Muscle layer of colon (tissue), 2 donors: ENCODE data around the gene BRSK2.
A peak's percentile ranks its signal among the peaks of the same experiment; 100 is the strongest.
"Not testable (repeated sequence)": the region's sequence is repeated elsewhere in the genome, so short reads cannot be mapped to it uniquely, and the experiment has no call there.

Experiments
- H3K27ac ChIP-seq: one replicate; pipeline ENCODE4 v1.7.0; 2013; ENCODE audit warnings: low read depth, mild to moderate bottlenecking, low read length, moderate library complexity
- H3K27me3 ChIP-seq, 2 donors: one replicate each; pipeline ENCODE4 v1.7.0; 2013; ENCODE audit warnings: low read length in 2 of 2, mild to moderate bottlenecking in 2 of 2; ENCODE audit not compliant: insufficient read depth in 2 of 2, control insufficient read depth in 1 of 2
- H3K36me3 ChIP-seq: one replicate; pipeline ENCODE4 v1.7.0; 2013; ENCODE audit warnings: mild to moderate bottlenecking, low read length; ENCODE audit not compliant: insufficient read depth
- H3K4me1 ChIP-seq: one replicate; pipeline ENCODE4 v1.7.0; 2013; ENCODE audit warnings: mild to moderate bottlenecking, low read length; ENCODE audit not compliant: insufficient read depth
- H3K4me3 ChIP-seq, 2 donors: one replicate each; pipeline ENCODE4 v1.7.0; 2013; ENCODE audit warnings: low read length in 2 of 2, low read depth in 1 of 2, mild to moderate bottlenecking in 1 of 2, moderate library complexity in 1 of 2
- H3K9ac ChIP-seq: one replicate; pipeline ENCODE4 v1.7.0; 2013; ENCODE audit warnings: low read length
- H3K9me3 ChIP-seq: one replicate; pipeline ENCODE4 v1.7.0; 2013; ENCODE audit warnings: mild to moderate bottlenecking, low read length
- donor health status: abdominal sarcoma.
- donor health status: Adenocarcinoma of cecum.

Gene BRSK2

DNA sequence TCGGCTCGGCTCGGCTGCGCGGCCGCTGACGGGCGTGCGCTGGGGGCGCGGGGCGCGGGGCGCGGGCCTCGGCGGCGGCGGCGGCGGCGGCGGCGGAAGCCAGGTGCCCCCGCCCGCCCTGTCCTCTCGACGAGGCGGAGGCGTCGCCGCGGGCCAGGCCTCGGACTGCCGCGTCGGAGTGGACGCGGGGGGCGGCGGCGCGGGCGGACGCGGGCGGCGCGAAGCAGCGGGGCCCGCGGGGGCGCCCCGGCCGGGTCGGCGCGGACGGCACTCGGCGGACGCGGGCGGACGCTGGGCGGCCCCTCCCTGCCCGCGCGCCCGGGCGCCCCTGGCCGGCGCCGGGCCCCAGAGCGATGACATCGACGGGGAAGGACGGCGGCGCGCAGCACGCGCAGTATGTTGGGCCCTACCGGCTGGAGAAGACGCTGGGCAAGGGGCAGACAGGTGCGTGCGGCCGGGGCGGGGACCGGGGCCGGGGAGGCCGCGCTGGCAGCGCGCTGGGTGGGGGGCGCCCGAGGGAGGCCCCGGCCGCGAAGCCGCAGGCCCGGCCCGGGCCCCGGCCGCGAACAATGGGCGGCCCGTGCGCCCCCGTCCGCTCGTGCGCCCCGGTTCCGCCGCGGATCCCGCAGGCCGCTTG lies at the start of gene BRSK2:
Gene BRSK2 (plus strand): TSS at position 3 of the 637 bp plus-strand sequence. CDS start 351 bp downstream, at position 354.
- Histone ChIP-seq H3K9ac (no peak within 1 kb of the TSS), H3K9me3 (no peaks in the 10 kb centered on the region), H3K4me1 (peaks cover 8% of the 10 kb centered on the region), H3K36me3 (no peaks in the 10 kb centered on the region), H3K4me3 (peak within 1 kb of the TSS; percentile 50 to 80), H3K27ac (peak within 1 kb of the TSS; percentile 49), H3K27me3 (peaks cover 6 to 45% of the 10 kb centered on the region in 2 donors)

DNA sequence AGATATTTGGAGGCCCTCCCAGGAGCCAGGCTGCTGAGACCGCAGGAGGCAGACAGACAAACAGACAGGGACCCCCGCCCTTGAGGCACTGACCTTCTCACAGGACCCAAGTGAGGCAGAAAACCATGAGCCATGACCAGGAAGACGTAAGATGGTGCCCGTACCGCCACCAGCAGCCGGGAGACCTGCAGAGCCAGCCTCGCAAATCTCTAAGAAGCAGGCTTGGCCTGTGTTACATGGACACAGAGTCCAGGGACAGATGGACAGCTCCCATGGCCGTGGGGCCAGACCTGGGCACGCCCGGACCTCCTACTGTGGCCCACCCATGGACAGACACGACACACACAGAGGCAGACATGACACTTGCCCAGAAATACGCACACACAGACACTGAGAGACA lies 49.6 kb upstream of the BRSK2 start:
- no peak overlapping the region for H3K27ac ChIP-seq
- no peak overlapping the region for H3K9ac ChIP-seq
- no peaks in the 10 kb centered on the region for H3K36me3 ChIP-seq
- no peaks in the 10 kb centered on the region for H3K27me3 ChIP-seq
- peaks cover 9% of the 10 kb centered on the region for H3K4me1 ChIP-seq
- H3K9me3 ChIP-seq: no peaks in the 10 kb centered on the region
- no peak overlapping the region for H3K4me3 ChIP-seq

- not testable (repeated sequence) for H3K27ac ChIP-seq, H3K27me3 ChIP-seq, H3K4me3 ChIP-seq, H3K9ac ChIP-seq, H3K9me3 ChIP-seq, H3K36me3 ChIP-seq, H3K4me1 ChIP-seq
These were observed 48.5 kb upstream of the BRSK2 start for GRCh38 chr11:1341226-1341625.

- no peaks in the 10 kb centered on the region for H3K9me3 ChIP-seq
- no peak overlapping the region for H3K9ac ChIP-seq
- H3K27ac ChIP-seq: no peak overlapping the region
- no peak overlapping the region for H3K4me3 ChIP-seq
- H3K4me1 ChIP-seq: no peaks in the 10 kb centered on the region
- H3K27me3 ChIP-seq: no peaks in the 10 kb centered on the region
- H3K36me3 ChIP-seq: no peaks in the 10 kb centered on the region
These were observed 47.7 kb upstream of the BRSK2 start for GRCh38 chr11:1341928-1342524.

GRCh38 chr11:1342946-1343345 lies 46.8 kb upstream of the BRSK2 start:
- H3K9ac ChIP-seq: no peak overlapping the region
- no peaks in the 10 kb centered on the region for H3K27me3 ChIP-seq
- H3K4me3 ChIP-seq: no peak overlapping the region
- H3K4me1 ChIP-seq: no peaks in the 10 kb centered on the region
- H3K27ac ChIP-seq: no peak overlapping the region
- no peaks in the 10 kb centered on the region for H3K36me3 ChIP-seq
- no peaks in the 10 kb centered on the region for H3K9me3 ChIP-seq

DNA sequence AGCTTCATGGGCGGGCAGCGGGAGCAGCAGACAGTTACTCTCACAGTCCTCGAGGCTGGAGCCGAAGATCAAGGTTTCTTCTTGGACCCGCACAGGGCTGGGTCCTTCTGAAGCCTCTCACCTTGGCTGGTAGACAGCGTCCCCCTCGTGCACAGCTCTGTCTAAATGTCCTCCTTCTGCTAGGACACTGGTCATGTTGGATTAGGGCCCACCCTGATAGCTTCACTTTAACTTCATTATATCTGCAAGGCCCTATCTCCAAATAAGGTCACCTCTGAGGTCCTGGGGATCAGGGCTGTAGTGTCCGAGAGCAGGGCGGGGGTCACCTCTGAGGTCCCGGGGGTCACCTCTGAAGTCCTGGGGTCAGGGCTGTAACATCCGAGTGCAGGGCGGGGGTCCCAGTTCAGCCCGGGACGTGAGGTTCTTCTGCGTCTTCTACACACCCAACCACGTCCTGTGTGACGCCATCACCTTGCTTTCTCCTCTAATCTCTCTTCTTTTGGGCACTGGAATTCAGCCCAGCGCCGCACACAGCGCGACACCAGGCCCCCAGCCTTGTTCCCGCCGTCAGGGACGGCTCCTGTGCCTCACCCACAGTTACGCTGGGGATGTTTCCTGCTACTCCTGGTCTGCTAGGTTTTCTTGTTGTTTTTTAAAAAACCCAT lies 46.2 kb upstream of the BRSK2 start:
- H3K4me3 ChIP-seq: no peak overlapping the region
- no peaks in the 10 kb centered on the region for H3K4me1 ChIP-seq
- H3K27me3 ChIP-seq: no peaks in the 10 kb centered on the region
- H3K9me3 ChIP-seq: no peaks in the 10 kb centered on the region
- H3K9ac ChIP-seq: no peak overlapping the region
- no peak overlapping the region for H3K27ac ChIP-seq
- H3K36me3 ChIP-seq: no peaks in the 10 kb centered on the region

DNA sequence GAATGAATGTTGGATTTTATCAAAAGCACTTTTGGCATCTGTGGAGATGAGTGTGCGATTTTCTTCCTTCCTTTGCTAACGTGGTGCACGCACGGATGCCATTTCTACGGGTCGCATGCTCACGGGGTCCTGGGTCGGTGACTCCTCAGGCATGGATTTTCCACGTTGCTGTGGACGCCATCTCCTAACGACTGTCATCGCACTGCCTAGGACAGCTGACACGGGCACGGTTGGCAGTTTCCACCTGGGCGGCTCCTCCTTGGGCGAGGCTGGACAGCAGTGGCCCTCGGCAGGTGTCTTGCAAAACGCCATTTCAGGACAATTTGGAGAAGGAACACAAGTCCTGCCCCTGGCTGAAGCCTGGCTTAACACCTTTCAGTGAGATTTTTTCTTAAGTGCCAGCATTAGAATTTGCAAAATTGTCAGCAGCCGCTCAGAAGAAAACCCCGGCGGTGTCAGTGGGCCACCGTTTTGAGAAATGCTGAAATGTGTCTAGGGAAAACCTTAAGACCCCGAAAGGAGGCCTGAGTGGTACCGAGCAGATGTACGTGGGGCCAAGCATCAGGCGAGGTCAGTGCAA lies 45.6 kb upstream of the BRSK2 start:
- Histone ChIP-seq H3K9me3 (no peaks in the 10 kb centered on the region), H3K4me1 (no peaks in the 10 kb centered on the region), H3K27ac (no peak overlapping the region)

GRCh38 chr11:1345737-1346513 lies 43.8 kb upstream of the BRSK2 start:
- Histone ChIP-seq H3K27ac (no peak overlapping the region), H3K4me1 (no peaks in the 10 kb centered on the region), H3K27me3 (peaks cover 0 to 12% of the 10 kb centered on the region in 2 donors), H3K9ac (no peak overlapping the region), H3K9me3 (no peaks in the 10 kb centered on the region), H3K4me3 (no peak overlapping the region), H3K36me3 (no peaks in the 10 kb centered on the region)

More for the DNA sequence above, 45.6 kb upstream of the BRSK2 start:
- no peaks in the 10 kb centered on the region for H3K36me3 ChIP-seq
- H3K9ac ChIP-seq: no peak overlapping the region
- no peak overlapping the region for H3K4me3 ChIP-seq
- peaks cover 0 to 5% of the 10 kb centered on the region in 2 donors for H3K27me3 ChIP-seq

DNA sequence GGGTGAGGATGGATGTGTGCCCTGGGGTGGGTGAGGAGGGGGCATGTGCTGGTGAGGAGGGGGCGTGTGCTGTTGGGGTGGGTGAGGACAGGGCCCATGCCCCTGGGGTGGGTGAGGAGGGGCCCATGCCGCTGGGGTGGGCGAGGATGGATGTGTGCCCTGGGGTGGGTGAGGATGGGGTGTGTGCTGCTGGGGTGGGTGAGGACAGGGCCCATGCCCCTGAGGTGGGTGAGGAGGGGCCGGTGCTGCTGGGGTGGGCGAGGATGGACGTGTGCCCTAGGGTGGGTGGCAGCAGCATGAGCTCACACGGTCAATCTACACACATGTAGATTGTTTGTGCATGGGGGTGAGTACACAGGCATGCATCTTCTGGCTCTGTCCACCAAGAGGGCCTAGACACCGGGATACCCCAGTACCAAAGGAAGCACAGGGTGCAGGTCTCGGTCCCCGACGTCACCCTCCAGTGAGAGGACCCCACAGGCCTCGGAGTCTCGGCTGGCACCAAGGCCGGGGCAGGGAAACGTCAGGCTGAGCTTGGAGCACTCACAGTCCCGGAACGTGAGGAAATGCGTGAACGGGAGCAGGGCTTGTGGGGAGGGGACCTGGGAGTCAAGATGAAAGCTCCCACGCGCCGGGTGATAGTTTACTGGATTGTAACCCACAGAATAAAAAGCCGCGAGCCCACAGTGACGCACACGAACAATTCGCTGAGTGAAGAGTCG lies 42.9 kb upstream of the BRSK2 start:
- Histone ChIP-seq H3K9me3 (no peaks in the 10 kb centered on the region), H3K4me1 (no peaks in the 10 kb centered on the region), H3K4me3 (no peak overlapping the region), H3K9ac (no peak overlapping the region), H3K36me3 (no peaks in the 10 kb centered on the region), H3K27me3 (peaks cover 0 to 12% of the 10 kb centered on the region in 2 donors), H3K27ac (no peak overlapping the region)

- not testable (repeated sequence) for H3K9me3 ChIP-seq, H3K27ac ChIP-seq, H3K36me3 ChIP-seq, H3K4me3 ChIP-seq, H3K4me1 ChIP-seq, H3K9ac ChIP-seq
- H3K27me3 ChIP-seq: peaks cover 0 to 12% of the 10 kb centered on the region in 2 donors
These were observed 42.2 kb upstream of the BRSK2 start for GRCh38 chr11:1347411-1347999.
